OCI-LY3 (cell line): ENCODE measurements around the gene SH3PXD2A.

ENCODE experiments used
- H2AFZ ChIP-seq: fragments of 200-600, 300-600 bp; shearing (Covaris generic); 2 replicates; pipeline ENCODE4 v1.6.0; 2014; ENCODE audit warnings: antibody characterized with exemption, low read depth, low read length
- H3K27ac ChIP-seq: fragments of 200-600, 300-600 bp; sonication (generic); 2 replicates; pipeline ENCODE4 v1.5.1; 2014; ENCODE audit warnings: mild to moderate bottlenecking, low read length, moderate library complexity, mixed read lengths
- H3K27me3 ChIP-seq: fragments of 200-600, 300-600 bp; sonication (generic); 2 replicates; pipeline ENCODE4 v1.6.1; 2014; ENCODE audit warnings: low read depth, low read length, mixed read lengths
- H3K36me3 ChIP-seq: fragments of 200-600, 300-600 bp; sonication (generic); replicated peaks from 2 replicates; pipeline ENCODE3; 2014; ENCODE audit warnings: low read depth, low read length, mixed read lengths
- H3K4me1 ChIP-seq: fragments of 300-600, 200-600 bp; sonication (generic); 2 replicates; pipeline ENCODE4 v1.6.1; 2014; ENCODE audit warnings: low read length, mixed read lengths
- H3K4me2 ChIP-seq: fragments of 200-600, 300-600 bp; sonication (generic); 2 replicates; pipeline ENCODE4 v1.6.1; 2014; ENCODE audit warnings: low read length, mixed read lengths
- H3K4me3 ChIP-seq: fragments of 300-600, 200-600 bp; sonication (generic); 2 replicates; pipeline ENCODE4 v1.5.1; 2014; ENCODE audit warnings: antibody characterized with exemption, mild to moderate bottlenecking, low read length, moderate library complexity
- H3K79me2 ChIP-seq: fragments of 300-600, 200-600 bp; shearing (Covaris generic); 2 replicates; pipeline ENCODE4 v1.6.1; 2014; ENCODE audit warnings: mild to moderate bottlenecking, low read length, mixed read lengths
- H3K9ac ChIP-seq: fragments of 300-600, 200-600 bp; shearing (Covaris generic); 2 replicates; pipeline ENCODE4 v1.6.0; 2014; ENCODE audit warnings: mild to moderate bottlenecking, low read length, moderate library complexity
- H3K9me3 ChIP-seq: fragments of 200-600, 300-600 bp; shearing (Covaris generic); 2 replicates; pipeline ENCODE4 v1.6.1; 2014; ENCODE audit warnings: low read length, mixed read lengths; ENCODE audit not compliant: insufficient read depth
- H4K20me1 ChIP-seq: fragments of 200-600, 300-600 bp; sonication (generic); 2 replicates; pipeline ENCODE4 v1.6.1; 2016; ENCODE audit warnings: low read length, mixed read lengths; ENCODE audit not compliant: insufficient read depth
- EZH2phosphoT487 ChIP-seq: fragments of 200-600 bp; shearing (Covaris generic); IDR thresholded peaks from 2 replicates; pipeline ENCODE4 v1.6.1; 2018; ENCODE audit warnings: antibody characterized with exemption, mixed run types, low read depth
- TF ChIP-seq, protein P1 (sequence below): fragments of 200-600, 300-600 bp; sonication (generic); IDR thresholded peaks from 2 replicates; pipeline ENCODE4 v1.5.1; 2014; ENCODE audit warnings: antibody characterized with exemption, low read length, low read depth

Gene SH3PXD2A

GRCh38 chr10:103648636-103649532, 206.5 kb downstream of the SH3PXD2A start:
- Histone ChIP-seq H2AFZ (no peak overlapping the region), H3K79me2 (no peaks in the 10 kb centered on the region), H3K27ac (no peak overlapping the region), H3K9ac (no peak overlapping the region), H3K27me3 (no peaks in the 10 kb centered on the region), H3K4me1 (no peaks in the 10 kb centered on the region), H3K4me2 (no peak overlapping the region), H3K36me3 (no peaks in the 10 kb centered on the region), H4K20me1 (peaks cover 23% of the 10 kb centered on the region), H3K9me3 (no peaks in the 10 kb centered on the region), H3K4me3 (no peak overlapping the region)
- no peak for TF ChIP-seq EZH2phosphoT487
- TF ChIP-seq, protein P1, sequence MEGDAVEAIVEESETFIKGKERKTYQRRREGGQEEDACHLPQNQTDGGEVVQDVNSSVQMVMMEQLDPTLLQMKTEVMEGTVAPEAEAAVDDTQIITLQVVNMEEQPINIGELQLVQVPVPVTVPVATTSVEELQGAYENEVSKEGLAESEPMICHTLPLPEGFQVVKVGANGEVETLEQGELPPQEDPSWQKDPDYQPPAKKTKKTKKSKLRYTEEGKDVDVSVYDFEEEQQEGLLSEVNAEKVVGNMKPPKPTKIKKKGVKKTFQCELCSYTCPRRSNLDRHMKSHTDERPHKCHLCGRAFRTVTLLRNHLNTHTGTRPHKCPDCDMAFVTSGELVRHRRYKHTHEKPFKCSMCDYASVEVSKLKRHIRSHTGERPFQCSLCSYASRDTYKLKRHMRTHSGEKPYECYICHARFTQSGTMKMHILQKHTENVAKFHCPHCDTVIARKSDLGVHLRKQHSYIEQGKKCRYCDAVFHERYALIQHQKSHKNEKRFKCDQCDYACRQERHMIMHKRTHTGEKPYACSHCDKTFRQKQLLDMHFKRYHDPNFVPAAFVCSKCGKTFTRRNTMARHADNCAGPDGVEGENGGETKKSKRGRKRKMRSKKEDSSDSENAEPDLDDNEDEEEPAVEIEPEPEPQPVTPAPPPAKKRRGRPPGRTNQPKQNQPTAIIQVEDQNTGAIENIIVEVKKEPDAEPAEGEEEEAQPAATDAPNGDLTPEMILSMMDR: no peak

DNA sequence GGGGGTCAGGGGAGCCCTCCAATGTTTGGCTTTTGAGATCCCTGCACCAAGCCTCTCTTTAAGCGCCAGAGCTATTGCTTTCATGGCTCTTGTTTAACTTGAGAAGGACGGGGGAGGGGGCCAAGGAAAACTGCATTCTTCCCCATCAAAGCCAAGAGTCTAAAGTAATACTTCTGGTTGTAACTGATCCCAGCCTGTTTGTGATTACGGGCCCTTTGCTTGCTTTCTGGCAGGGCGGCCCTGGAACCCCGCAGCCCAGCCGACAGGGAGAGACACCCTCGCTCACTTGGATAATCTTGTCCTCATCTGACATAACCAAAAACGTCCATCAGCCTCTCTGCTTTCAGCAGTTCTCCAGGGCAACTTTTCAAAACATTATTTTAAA, 207.1 kb downstream of the SH3PXD2A start:
- Histone ChIP-seq H3K9ac (no peak overlapping the region), H3K4me1 (no peaks in the 10 kb centered on the region), H3K4me2 (no peak overlapping the region), H3K9me3 (no peaks in the 10 kb centered on the region), H3K27ac (no peak overlapping the region), H2AFZ (no peak overlapping the region), H3K27me3 (no peaks in the 10 kb centered on the region), H4K20me1 (peaks cover 23% of the 10 kb centered on the region), H3K4me3 (no peak overlapping the region), H3K79me2 (no peaks in the 10 kb centered on the region), H3K36me3 (no peaks in the 10 kb centered on the region)
- TF ChIP-seq, protein P1: no peak
- TF ChIP-seq EZH2phosphoT487: no peak

- Histone ChIP-seq H4K20me1 (peaks cover 23% of the 10 kb centered on the region), H3K79me2 (no peaks in the 10 kb centered on the region), H3K4me1 (no peaks in the 10 kb centered on the region), H3K27me3 (no peaks in the 10 kb centered on the region), H2AFZ (no peak overlapping the region), H3K27ac (no peak overlapping the region), H3K9me3 (no peaks in the 10 kb centered on the region), H3K4me2 (no peak overlapping the region), H3K4me3 (no peak overlapping the region), H3K9ac (no peak overlapping the region), H3K36me3 (no peaks in the 10 kb centered on the region)
- TF ChIP-seq, protein P1: no peak
- no peak for TF ChIP-seq EZH2phosphoT487
These were observed 209.1 kb downstream of the SH3PXD2A start for GRCh38 chr10:103646304-103646703.

- H4K20me1 ChIP-seq: peaks cover 23% of the 10 kb centered on the region
- H3K4me1 ChIP-seq: no peaks in the 10 kb centered on the region
- no peaks in the 10 kb centered on the region for H3K79me2 ChIP-seq
- H3K9ac ChIP-seq: no peak overlapping the region
- H3K4me2 ChIP-seq: no peak overlapping the region
- H3K9me3 ChIP-seq: no peaks in the 10 kb centered on the region
- no peaks in the 10 kb centered on the region for H3K27me3 ChIP-seq
- no peaks in the 10 kb centered on the region for H3K36me3 ChIP-seq
- TF ChIP-seq EZH2phosphoT487: no peak
- TF ChIP-seq, protein P1: no peak
- H3K4me3 ChIP-seq: no peak overlapping the region
- no peak overlapping the region for H3K27ac ChIP-seq
- no peak overlapping the region for H2AFZ ChIP-seq
These were observed 210.0 kb downstream of the SH3PXD2A start for GRCh38 chr10:103645141-103646054.
